Measurements from ENCODE around the gene AGPAT4. TPM values are rescaled to one million over a fixed set of nuclear protein-coding genes. Genes with fewer than 3 reads are reported as not detected.

AGPAT4 gene
- total and polyA plus RNA-seq, 3 donors from 2014 or later, result 5.4 to 7.2 (median 6.4) TPM

DNA sequence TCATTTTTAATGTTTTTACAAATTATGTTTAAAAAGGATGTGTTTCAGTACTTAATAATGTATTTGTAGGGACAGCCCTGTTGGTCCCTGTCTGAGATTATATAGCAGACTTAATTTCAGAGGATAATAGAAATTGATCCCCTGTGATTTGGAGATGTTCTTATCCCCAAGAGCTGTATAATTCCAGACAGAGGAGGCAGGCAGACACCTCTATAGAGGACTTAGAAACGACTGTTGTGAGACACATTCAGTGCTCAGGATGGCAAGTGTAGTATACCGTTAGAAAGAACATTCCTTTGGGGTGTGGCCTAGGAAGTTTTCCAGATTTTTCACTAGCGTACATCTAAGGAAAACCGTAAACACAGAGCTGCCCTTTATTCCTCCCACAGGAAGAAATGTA is 164.5 kb downstream of the AGPAT4 start:
- H3K36me3 ChIP-seq (ENCODE audit: low read depth, missing control alignments), result no peaks in the 10 kb centered on the region
- 75 to 84% methylated on average over 4 of the region's 4 CpGs for WGBS, 2 donors
- H3K27ac ChIP-seq, result no peak overlapping the region
- H3K9me3 ChIP-seq, result no peaks in the 10 kb centered on the region
- intact Hi-C loops (cut with DNase I; ENCODE audit: low total_unique reads), result no loop called here
- H3K4me1 ChIP-seq, result no peaks in the 10 kb centered on the region
- no peak overlapping the region for H3K4me3 ChIP-seq
- no peak for DNase-seq
- H3K27me3 ChIP-seq, result no peaks in the 10 kb centered on the region
- TF ChIP-seq, protein P1, sequence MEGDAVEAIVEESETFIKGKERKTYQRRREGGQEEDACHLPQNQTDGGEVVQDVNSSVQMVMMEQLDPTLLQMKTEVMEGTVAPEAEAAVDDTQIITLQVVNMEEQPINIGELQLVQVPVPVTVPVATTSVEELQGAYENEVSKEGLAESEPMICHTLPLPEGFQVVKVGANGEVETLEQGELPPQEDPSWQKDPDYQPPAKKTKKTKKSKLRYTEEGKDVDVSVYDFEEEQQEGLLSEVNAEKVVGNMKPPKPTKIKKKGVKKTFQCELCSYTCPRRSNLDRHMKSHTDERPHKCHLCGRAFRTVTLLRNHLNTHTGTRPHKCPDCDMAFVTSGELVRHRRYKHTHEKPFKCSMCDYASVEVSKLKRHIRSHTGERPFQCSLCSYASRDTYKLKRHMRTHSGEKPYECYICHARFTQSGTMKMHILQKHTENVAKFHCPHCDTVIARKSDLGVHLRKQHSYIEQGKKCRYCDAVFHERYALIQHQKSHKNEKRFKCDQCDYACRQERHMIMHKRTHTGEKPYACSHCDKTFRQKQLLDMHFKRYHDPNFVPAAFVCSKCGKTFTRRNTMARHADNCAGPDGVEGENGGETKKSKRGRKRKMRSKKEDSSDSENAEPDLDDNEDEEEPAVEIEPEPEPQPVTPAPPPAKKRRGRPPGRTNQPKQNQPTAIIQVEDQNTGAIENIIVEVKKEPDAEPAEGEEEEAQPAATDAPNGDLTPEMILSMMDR (IDR thresholded peaks at IDR 0.05), result no peak
- TF ChIP-seq POLR2A (IDR thresholded peaks at IDR 0.05), result no peak

GRCh38 chr6:161108916-161109315 is 164.9 kb downstream of the AGPAT4 start:
- Histone ChIP-seq H3K27me3 (no peaks in the 10 kb centered on the region), H3K27ac (no peak overlapping the region), H3K4me3 (no peak overlapping the region), H3K4me1 (no peaks in the 10 kb centered on the region), H3K9me3 (no peaks in the 10 kb centered on the region), H3K36me3 (ENCODE audit: low read depth, missing control alignments) (no peaks in the 10 kb centered on the region)
- TF ChIP-seq, protein P1 (IDR thresholded peaks at IDR 0.05), result no peak
- no peak for TF ChIP-seq POLR2A (IDR thresholded peaks at IDR 0.05)
- DNase-seq, result no peak
- 85 to 94% methylated on average over 5 of the region's 5 CpGs for WGBS, 2 donors
- intact Hi-C loops (cut with DNase I; ENCODE audit: low total_unique reads), result no loop called here

DNA sequence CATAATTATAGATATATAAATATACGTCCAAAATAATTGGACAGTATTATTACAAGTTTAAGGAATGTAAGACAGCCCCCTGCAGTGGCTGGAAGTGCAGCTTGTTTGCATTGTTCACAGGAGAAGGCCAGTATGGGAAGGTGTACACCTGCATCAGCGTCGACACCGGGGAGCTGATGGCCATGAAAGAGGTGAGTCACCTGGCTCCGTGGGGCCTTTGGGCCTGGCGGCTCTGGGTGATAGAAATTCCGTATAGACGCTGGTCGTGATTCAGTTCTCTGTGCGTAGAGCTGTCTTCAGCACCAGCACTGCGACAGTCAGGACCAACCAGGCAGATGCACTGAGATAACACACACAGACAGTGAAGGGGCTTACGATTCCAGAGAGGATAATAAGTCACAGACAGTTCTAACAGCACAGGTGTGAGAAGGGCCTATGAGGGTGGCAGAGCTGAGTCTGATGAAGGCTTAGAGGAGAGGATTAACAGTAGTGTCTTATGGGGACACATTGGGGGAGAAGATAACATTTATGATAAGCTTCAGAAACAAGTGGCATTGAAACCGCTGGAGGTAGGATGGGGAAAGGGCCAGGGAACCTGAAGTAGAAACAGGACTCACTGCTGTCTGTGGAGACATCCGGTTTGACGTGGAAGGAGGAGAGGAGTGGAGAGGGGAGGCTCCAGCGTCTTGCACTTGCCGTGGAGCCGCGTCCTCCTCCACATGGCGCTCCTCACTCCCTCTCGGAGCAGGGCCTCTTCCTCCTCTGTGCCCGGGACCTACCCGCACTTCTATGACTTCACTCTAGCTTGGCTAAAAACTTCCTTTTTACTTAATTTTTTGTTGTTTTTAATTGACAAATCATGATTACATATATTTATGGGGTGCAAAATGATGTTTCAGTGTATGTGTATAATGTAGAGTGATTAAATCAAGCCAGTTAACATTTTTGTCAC is 165.8 kb downstream of the AGPAT4 start:
- H3K36me3 ChIP-seq (ENCODE audit: low read depth, missing control alignments), result no peaks in the 10 kb centered on the region
- intact Hi-C loops (cut with DNase I; ENCODE audit: low total_unique reads), result no loop called here
- TF ChIP-seq, protein P1 (IDR thresholded peaks at IDR 0.05), result no peak
- no peak for TF ChIP-seq POLR2A (IDR thresholded peaks at IDR 0.05)
- H3K4me3 ChIP-seq, result no peak overlapping the region
- H3K9me3 ChIP-seq, result no peaks in the 10 kb centered on the region
- H3K4me1 ChIP-seq, result no peaks in the 10 kb centered on the region
- WGBS, 2 donors, result 88 to 90% methylated on average over 23 of the region's 23 CpGs
- no peak overlapping the region for H3K27ac ChIP-seq
- DNase-seq, result no peak
- no peaks in the 10 kb centered on the region for H3K27me3 ChIP-seq

- H3K4me1 ChIP-seq, result no peaks in the 10 kb centered on the region
- H3K27me3 ChIP-seq, result no peaks in the 10 kb centered on the region
- no peak for DNase-seq
- H3K9me3 ChIP-seq, result no peaks in the 10 kb centered on the region
- H3K27ac ChIP-seq, result no peak overlapping the region
- WGBS, 2 donors, result 97 to 99% methylated on average over 2 of the region's 2 CpGs
- no peaks in the 10 kb centered on the region for H3K36me3 ChIP-seq (ENCODE audit: low read depth, missing control alignments)
- TF ChIP-seq POLR2A (IDR thresholded peaks at IDR 0.05), result no peak
- TF ChIP-seq, protein P1 (IDR thresholded peaks at IDR 0.05), result no peak
- no peak overlapping the region for H3K4me3 ChIP-seq
- intact Hi-C loops (cut with DNase I; ENCODE audit: low total_unique reads), result no loop called here
Measured at GRCh38 chr6:161105408-161105807, 168.5 kb downstream of the AGPAT4 start.

DNA sequence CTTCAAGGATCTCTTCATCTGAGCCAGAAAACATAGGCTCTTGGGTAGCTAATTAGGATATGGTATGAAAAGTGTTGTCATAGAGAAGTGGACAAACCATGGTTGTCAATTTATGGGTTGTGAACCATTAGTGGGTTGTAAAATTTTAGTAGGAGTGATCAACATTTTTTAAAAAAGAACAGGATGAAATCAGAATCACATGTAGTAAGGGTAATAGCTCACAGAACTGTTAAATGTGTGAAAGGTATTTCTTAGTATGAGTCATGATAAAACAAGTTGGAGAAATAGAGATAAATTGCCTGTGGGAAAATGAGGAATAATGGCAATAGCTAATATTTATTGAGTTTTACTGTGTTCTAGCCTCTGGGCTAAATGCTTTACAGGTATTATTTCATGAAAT is 168.9 kb downstream of the AGPAT4 start:
- intact Hi-C loops (cut with DNase I; ENCODE audit: low total_unique reads), result no loop called here
- H3K36me3 ChIP-seq (ENCODE audit: low read depth, missing control alignments), result no peaks in the 10 kb centered on the region
- no peaks in the 10 kb centered on the region for H3K4me1 ChIP-seq
- no peaks in the 10 kb centered on the region for H3K27me3 ChIP-seq
- no peak overlapping the region for H3K4me3 ChIP-seq
- H3K9me3 ChIP-seq, result no peaks in the 10 kb centered on the region
- TF ChIP-seq POLR2A (IDR thresholded peaks at IDR 0.05), result no peak
- TF ChIP-seq, protein P1 (IDR thresholded peaks at IDR 0.05), result no peak
- DNase-seq, result no peak
- no peak overlapping the region for H3K27ac ChIP-seq

Data from testis (tissue), 3 donors.